CD4-positive, alpha-beta T cell (primary cell): ENCODE data around the gene PIK3R1. TPM values are rescaled to one million over a fixed set of nuclear protein-coding genes. Genes with fewer than 3 reads are reported as not detected.
"Not testable (repeated sequence)": the region's sequence is repeated elsewhere in the genome, so short reads cannot be mapped to it uniquely, and the experiment has no call there.

ENCODE experiments used
- ATAC-seq: fragments of 200-7000 bp; cut with Tn5 transposase; one replicate; pipeline ENCODE4 v1.10.0; 2022; ENCODE audit warnings: mild to moderate bottlenecking; ENCODE audit not compliant: poor library complexity
- CTCF ChIA-PET: fragments of 350-600 bp; sonication (Branson Sonifier 250); formaldehyde crosslinking; loops from one replicate; lab custom pipeline; 2021; ENCODE audit warnings: antibody characterized with exemption, inconsistent platforms; lab: Charles Lee
- POLR2A ChIA-PET: fragments of 350-600 bp; sonication (Branson Sonifier 250); formaldehyde crosslinking; loops from one replicate; lab custom pipeline; 2021; ENCODE audit warnings: antibody characterized with exemption, inconsistent platforms; lab: Charles Lee
- DNase-seq, 14 experiments: peaks; one replicate each; pipeline ENCODE4 v3.0.0-alpha.2; 2013 to 2020; ENCODE audit warnings: mixed read lengths in 2 of 14
- H3K27ac ChIP-seq, 2 donors: one replicate each; pipeline versions ENCODE4 v1.5.1 to v1.7.0; 2013; ENCODE audit warnings: low read length in 2 of 2, low read depth in 1 of 2, mild to moderate bottlenecking in 1 of 2
- H3K27me3 ChIP-seq, 2 experiments: 1 replicate in 1 of 2; 2 replicates in 1 of 2; pipeline versions ENCODE4 v1.6.1 to v1.7.0; 2013; ENCODE audit warnings: low read length in 2 of 2, control low read depth in 1 of 2, mild to moderate bottlenecking in 1 of 2, moderate library complexity in 1 of 2; ENCODE audit not compliant: insufficient read depth in 2 of 2, control insufficient read depth in 1 of 2
- H3K36me3 ChIP-seq: one replicate; pipeline ENCODE4 v1.6.1; 2013; ENCODE audit warnings: low read length, control low read depth; ENCODE audit not compliant: insufficient read depth
- H3K4me1 ChIP-seq: one replicate; pipeline ENCODE4 v1.6.1; 2013; ENCODE audit warnings: low read length, control low read depth; ENCODE audit not compliant: insufficient read depth
- H3K4me3 ChIP-seq: one replicate; pipeline ENCODE4 v1.5.1; 2013; ENCODE audit warnings: mild to moderate bottlenecking, low read length, moderate library complexity
- H3K9me3 ChIP-seq, 2 experiments: 1 replicate in 1 of 2; 2 replicates in 1 of 2; pipeline versions ENCODE4 v1.6.1 to v1.7.0; 2013; ENCODE audit warnings: low read length in 2 of 2, mild to moderate bottlenecking in 2 of 2, control low read depth in 1 of 2, moderate library complexity in 1 of 2; ENCODE audit not compliant: control insufficient read depth in 1 of 2, insufficient read depth in 1 of 2
- H3K27ac Mint-ChIP-seq: one replicate; pipeline ENCODE4 v1.8.0; 2020; ENCODE audit warnings: mixed read lengths
- H3K27me3 Mint-ChIP-seq: one replicate; pipeline ENCODE4 v1.8.0; 2021; ENCODE audit warnings: mixed read lengths
- H3K36me3 Mint-ChIP-seq: one replicate; pipeline ENCODE4 v1.8.0; 2021; ENCODE audit warnings: low read depth, mixed read lengths
- H3K4me1 Mint-ChIP-seq: one replicate; pipeline ENCODE4 v1.8.0; 2021; ENCODE audit warnings: low read depth, mixed read lengths
- H3K4me3 Mint-ChIP-seq: one replicate; pipeline ENCODE4 v1.8.0; 2020; ENCODE audit warnings: mild to moderate bottlenecking, mixed read lengths
- H3K9me3 Mint-ChIP-seq: one replicate; pipeline ENCODE4 v1.8.0; 2020; ENCODE audit warnings: mixed read lengths
- intact Hi-C, 2 experiments: fragments of 100-400 bp; cut with DNase I in 1 of 2; cut with micrococcal nuclease in 1 of 2; formaldehyde crosslinking; loops; one replicate each; pipeline versions ENCODE4 v1.15.1 to v1.9.0; 2023 to 2025; cut with DNase I, micrococcal nuclease
- total RNA-seq, 174 experiments: library from RNA in 2 of 174; stranded (reverse) in 2 of 174; gene quantifications; one replicate each; pipeline ENCODE4 v1.2.3 and lab custom pipeline; 2021 to 2026
- TF ChIP-seq, protein P1 (sequence below): fragments of 200-600 bp; IDR thresholded peaks from one replicate; pipeline ENCODE4 v1.8.0; 2022; ENCODE audit warnings: antibody characterized with exemption, mild to moderate bottlenecking

PIK3R1 gene
- total RNA-seq, 2 experiments from 2014 or later, result 455 to 459 TPM

DNA sequence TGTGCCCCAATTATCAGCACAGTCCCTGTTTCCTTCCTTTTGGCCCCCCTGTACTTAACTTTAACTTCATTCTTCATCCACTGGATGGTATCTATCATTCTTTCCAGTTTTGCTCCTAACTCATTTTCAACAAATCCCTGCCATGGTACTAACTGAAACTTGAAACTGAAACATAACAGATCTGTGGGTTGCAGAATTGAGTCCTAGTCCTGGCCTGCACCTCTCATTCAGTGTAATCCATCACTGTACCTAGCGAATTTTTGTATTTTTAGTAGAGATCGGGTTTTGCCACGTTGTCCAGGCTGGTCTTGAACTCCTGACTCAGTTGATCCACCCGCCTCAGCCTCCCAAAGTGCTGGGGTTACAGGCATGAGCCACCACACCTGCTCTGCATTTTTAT is 15.3 kb upstream of the PIK3R1 start:
- ATAC-seq (no peak), DNase-seq (no peak)
- Mint-ChIP-seq H3K27me3 (peaks cover 10% of the 10 kb centered on the region), H3K27ac (no peak overlapping the region), H3K4me3 (no peak overlapping the region), H3K36me3 (no peaks in the 10 kb centered on the region), H3K9me3 (no peaks in the 10 kb centered on the region), H3K4me1 (no peaks in the 10 kb centered on the region)
- H3K9me3 ChIP-seq, result no peaks in the 10 kb centered on the region
- H3K4me1 ChIP-seq, result no peaks in the 10 kb centered on the region
- peaks cover 0 to 3% of the 10 kb centered on the region in 2 experiments for H3K27me3 ChIP-seq
- intact Hi-C loops, result no loop called here
- no peak overlapping the region for H3K4me3 ChIP-seq
- ChIA-PET POLR2A (no interaction called here), CTCF (no interaction called here)
- no peak overlapping the region for H3K27ac ChIP-seq
- no peaks in the 10 kb centered on the region for H3K36me3 ChIP-seq
- TF ChIP-seq, protein P1, sequence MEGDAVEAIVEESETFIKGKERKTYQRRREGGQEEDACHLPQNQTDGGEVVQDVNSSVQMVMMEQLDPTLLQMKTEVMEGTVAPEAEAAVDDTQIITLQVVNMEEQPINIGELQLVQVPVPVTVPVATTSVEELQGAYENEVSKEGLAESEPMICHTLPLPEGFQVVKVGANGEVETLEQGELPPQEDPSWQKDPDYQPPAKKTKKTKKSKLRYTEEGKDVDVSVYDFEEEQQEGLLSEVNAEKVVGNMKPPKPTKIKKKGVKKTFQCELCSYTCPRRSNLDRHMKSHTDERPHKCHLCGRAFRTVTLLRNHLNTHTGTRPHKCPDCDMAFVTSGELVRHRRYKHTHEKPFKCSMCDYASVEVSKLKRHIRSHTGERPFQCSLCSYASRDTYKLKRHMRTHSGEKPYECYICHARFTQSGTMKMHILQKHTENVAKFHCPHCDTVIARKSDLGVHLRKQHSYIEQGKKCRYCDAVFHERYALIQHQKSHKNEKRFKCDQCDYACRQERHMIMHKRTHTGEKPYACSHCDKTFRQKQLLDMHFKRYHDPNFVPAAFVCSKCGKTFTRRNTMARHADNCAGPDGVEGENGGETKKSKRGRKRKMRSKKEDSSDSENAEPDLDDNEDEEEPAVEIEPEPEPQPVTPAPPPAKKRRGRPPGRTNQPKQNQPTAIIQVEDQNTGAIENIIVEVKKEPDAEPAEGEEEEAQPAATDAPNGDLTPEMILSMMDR, result no peak

DNA sequence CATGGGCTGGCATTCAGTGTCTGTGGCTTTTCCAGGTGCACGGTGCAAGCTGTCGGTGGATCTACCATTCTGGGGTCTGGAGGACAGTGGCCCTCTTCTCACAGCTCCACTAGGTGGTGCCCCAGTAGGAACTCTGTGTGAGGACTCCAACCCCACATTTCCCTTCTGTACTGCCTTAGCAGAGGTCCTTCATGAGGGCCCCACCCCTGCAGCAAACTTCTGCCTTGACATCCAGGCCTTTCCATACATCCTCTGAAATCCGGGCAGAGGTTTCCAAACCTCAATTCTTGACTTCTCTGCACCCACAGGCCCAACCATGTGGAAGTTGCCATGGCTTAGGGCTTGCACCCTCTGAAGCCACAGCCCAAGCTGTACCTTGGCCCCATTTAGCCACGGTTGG is 4.9 kb upstream of the PIK3R1 start:
- CTCF ChIA-PET, H3K27me3 Mint-ChIP-seq, ATAC-seq: not testable (repeated sequence)

DNA sequence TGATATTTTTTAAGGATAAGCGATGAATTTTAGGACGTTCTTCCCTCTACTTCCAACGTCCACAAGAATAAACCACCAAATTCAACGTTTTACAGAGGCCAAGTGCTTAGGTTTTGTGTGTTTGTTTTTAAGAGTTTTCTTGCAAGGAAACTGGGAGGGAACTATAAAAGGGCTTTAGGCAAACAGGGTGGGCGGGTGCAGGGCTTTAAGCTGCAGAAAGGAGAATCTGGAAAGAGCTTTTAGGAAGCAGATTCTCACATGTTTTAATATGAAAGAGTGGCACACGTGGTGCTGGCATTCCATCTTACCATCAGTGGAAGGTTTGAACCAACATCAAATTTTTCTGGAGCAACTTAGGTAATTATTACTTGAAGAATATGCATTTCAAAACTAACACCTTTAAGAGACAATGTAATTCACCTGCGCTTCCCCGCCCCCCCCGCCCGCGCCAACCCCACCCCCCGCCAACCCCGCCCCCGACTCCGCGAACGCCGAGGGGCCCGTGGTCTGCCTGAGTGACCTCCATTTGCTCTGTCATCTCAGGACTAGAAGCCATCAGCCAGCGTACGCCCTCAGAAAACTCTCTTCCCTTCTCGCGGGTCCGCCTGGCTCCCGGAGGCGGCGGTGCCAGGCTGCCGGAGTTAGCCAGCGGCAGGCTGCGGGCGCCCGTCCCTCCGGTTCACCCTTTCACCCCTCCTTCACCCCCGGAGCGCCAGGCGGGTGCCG is 911 bp upstream of the PIK3R1 start:
- peak overlapping the region; percentile 96 for H3K27ac Mint-ChIP-seq
- ChIA-PET CTCF (interaction anchor here (0.8 to 3.2 kb wide), 6 partner anchors 23 to 72 kb away, joined by 3 to 19 read pairs (median 4); no protein-coding TSS in a partner anchor), POLR2A (interaction anchor here (1.1 to 4.9 kb wide), 15 partner anchors 10 to 1210 kb away, joined by 3 to 41 read pairs (median 20); no protein-coding TSS in a partner anchor)
- peaks cover 23% of the 10 kb centered on the region for H3K36me3 Mint-ChIP-seq
- no peaks in the 10 kb centered on the region for H3K9me3 Mint-ChIP-seq
- ATAC-seq (no peak), DNase-seq (peak in 2 of 14 experiments; percentile 22 to 81)
- Histone ChIP-seq H3K9me3 (peaks cover 0 to 8% of the 10 kb centered on the region in 2 experiments), H3K27ac (peak overlapping the region; percentile 91 to 93), H3K36me3 (no peaks in the 10 kb centered on the region), H3K4me3 (peak overlapping the region; percentile 78), H3K4me1 (peaks cover 7% of the 10 kb centered on the region), H3K27me3 (no peaks in the 10 kb centered on the region)
- TF ChIP-seq, protein P1, result no peak
- peaks cover 41% of the 10 kb centered on the region for H3K4me1 Mint-ChIP-seq
- H3K27me3 Mint-ChIP-seq, result no peaks in the 10 kb centered on the region
- H3K4me3 Mint-ChIP-seq, result peak overlapping the region; percentile 97
- intact Hi-C loops, result loop anchor here (1.0 to 10.0 kb wide), 4 partner anchors 25 to 68 kb away; no protein-coding TSS in a partner anchor

More for the DNA sequence above, 4.9 kb upstream of the PIK3R1 start:
- H3K4me3 Mint-ChIP-seq, H3K27ac ChIP-seq, H3K9me3 ChIP-seq, H3K4me1 ChIP-seq, DNase-seq, H3K27ac Mint-ChIP-seq, POLR2A ChIA-PET, H3K27me3 ChIP-seq, H3K36me3 ChIP-seq, H3K9me3 Mint-ChIP-seq, H3K4me1 Mint-ChIP-seq, H3K4me3 ChIP-seq, H3K36me3 Mint-ChIP-seq: not testable (repeated sequence)
- intact Hi-C loops, result loop anchor here in 1 of 2 experiments (10.0 kb wide), 1 partner anchor 64 kb away; no protein-coding TSS in a partner anchor
